GM18870 (cell line): ENCODE measurements around the gene SLC12A1.

ENCODE experiments used
- ATAC-seq: cut with Tn5 transposase; IDR thresholded peaks from one replicate; pipeline ENCODE4 v1.9.1; 2021; ENCODE audit warnings: moderate library complexity; ENCODE audit not compliant: unreplicated experiment

The SLC12A1 gene

DNA sequence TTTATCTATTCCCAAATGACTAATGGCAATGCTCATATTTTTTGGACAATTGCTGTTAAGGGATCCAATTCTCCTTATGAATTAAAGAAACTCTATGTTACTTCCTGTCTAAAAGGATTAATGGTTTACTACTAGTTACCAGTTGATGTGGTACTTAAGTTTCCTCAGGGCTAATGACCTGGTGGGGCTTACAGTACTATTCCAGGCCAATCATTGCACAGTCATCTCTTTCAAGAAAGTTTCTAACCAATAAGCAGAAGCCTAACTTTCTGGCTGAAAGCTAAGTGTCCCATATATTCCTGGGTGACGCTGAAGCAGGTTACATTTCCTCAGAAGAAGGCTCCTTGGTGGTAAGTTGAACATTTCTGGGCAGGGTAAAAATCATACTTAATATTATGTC is at the start of gene SLC12A1:
TSS of gene SLC12A1 (plus strand) at position 322 of the 400 bp plus-strand sequence. CDS start 1,418 bp downstream, outside the sequence.
- no peak for ATAC-seq

DNA sequence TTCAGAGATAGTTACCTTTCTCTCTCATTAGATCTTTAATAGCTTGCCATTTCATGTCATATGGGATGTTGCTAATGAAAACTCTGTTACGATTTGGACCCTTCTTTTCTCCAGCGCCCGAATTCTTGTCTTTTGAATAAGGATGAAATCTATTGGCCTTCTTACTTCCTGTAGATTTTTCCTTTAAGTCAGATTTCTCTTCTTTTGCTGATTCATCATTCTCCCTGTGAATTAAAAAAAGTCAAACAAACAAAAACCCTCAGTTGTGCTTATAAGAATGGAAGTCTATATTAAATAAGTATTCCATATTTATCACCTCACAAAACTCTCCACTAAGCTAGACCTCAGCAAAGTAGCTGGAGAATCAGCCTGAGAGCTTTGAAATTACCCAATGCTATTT is 37.5 kb upstream of the SLC12A1 start:
- ATAC-seq, result no peak

DNA sequence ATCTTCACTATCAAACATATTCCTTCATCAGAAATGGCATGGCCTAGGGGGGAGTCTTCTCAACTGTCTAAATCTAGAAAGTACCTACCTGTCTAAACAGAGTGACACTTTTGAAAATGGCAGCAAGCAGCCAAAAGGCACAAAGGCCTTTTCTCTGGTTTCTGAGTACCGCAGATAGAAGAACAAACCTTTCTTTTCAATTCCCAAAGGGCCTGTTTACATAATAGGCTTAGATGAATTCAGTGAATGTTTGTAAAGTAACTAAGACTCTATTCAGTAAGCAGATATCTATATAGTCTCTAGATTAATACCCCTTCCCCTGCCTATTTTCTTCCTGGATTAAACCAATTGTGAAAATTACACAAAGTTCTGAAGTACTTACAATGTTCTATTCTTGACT is 35.1 kb upstream of the SLC12A1 start:
- ATAC-seq, result no peak

DNA sequence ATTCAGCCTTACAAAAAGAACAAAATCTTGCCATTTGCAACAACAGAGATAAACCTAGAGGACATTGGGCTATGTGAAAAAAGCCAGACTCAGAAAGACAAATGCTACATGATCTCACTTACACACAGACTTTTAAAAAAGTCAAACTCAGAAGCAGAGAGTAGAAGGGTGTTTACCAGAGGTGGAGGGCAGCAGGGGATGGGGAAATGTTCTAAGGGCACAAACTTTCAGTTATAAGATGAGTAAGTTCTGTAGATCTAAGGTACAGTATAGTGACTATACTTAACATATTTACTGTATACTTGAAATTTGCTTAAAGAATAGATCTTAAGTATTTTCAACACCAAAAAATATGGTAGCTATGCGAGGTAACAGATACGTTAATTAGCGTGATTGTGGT is 31.0 kb upstream of the SLC12A1 start:
- peak; percentile 38 for ATAC-seq

DNA sequence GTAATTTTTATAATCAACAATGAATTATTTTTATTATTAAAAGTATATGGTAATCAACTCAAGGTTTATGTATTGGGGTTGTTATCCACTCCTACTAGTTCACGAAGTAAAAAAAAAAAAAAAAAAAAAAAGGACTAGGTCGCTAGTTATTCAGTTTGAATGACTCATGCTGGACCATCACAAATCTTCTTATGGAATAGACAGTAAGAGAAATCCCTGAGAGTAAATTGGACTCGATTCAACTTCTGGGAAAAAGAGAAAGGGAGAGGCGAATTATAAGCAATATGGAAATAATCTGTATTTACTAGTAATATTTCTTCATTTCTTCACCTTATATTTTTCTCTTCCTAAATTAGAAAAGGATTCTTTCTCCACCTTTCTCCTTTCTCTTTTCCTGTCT is 30.0 kb upstream of the SLC12A1 start:
- no peak for ATAC-seq

DNA sequence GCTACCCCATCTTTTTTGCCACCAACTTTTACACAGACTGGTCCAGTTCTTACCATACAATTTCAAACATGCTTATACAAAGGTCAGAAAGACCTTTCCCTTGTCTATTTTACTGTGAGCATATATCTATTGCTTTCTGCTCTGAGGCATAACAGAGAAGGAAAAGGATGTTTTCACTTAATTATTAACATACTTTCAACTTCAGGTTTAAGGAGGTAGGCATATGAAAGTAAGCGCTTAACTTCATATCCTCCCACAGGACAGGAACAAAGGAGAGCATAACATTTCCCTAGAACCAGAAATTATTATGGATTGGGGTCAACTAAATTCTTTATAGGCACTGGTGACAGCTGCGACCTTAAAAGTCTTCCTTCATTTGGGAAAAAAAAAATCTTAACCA is 29.1 kb upstream of the SLC12A1 start:
- ATAC-seq, result peak; percentile 43

DNA sequence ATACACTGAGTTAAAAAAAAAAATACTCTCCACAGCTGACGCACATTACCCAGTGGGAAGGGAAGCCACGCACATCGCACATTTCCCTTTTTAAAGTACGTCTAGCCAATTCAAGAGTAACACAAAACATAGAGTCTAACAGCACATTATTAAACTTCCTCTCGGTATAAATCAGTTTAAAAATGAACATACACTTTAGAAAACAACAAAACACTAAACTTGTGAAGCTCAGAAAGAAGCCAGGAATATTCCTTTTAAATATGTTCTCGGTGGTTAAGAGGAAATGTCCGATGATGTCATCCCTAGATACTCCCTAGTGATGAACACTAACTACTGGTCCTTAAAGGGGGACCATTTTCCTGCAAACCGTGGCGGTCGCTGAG is 28.7 kb upstream of the SLC12A1 start:
- ATAC-seq, result peak; percentile 66

DNA sequence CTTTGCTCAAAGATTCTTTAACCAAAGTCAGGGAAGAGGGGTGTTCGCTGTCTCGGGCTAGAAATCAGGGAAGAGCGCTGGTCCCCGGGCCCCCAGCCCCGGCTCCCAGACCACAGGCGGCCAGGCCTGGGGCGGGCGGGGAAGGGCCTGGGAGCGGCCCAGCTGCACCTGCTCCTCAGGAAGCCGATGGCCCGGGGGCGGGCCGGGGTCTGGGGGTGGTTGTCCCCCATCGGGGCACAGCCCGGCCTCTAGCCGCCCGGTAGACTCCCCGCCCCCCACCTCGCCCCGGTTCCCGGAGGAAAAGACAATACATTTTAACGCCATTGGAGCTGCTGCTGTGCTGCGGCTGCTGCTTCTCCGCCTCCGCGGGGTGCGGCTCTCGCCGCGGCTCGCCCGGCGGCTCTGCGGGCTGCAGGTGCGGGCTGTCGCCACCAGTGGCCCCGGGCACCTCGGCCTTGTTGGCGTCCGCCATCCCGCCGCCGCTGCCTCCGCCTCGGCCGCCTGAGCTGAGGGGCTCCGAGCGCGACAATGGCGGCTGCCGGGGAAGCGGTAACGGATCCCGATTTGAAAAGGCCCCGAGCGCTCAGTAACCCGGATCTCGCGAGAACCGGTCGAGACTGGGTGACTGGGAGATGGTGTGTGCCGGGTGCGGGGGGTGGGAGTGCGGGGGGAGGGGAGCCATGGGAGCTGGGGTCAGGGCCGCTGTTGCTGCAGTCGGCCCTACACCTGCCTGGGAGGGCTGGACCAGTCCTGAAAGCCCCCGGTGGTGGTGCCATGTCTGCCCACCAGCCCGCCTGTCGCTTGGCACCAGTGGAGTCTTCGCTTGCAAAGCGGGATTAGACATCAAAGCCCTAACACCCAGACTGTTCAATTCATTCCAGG is 28.1 kb upstream of the SLC12A1 start, which contains the start of gene MYEF2:
TSS of gene MYEF2 (minus strand) at position 530 of the 882 bp plus-strand sequence. CDS start at position 472, 58 bp downstream.
- ATAC-seq, result peak; percentile 41

DNA sequence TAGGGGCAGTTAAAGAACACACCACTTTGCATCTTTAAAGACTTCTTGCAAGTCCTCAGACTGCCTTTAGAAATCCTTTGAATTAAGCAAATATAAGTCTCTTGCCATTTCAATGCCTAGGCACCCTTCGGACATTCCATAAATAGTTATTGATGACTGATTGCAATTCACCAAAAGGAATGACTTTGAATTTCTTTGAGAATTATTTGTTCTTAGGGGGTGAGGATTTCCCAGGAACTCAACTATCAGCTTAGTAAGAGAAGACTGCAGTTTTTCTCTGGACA is 27.5 kb upstream of the SLC12A1 start:
- ATAC-seq, result no peak

DNA sequence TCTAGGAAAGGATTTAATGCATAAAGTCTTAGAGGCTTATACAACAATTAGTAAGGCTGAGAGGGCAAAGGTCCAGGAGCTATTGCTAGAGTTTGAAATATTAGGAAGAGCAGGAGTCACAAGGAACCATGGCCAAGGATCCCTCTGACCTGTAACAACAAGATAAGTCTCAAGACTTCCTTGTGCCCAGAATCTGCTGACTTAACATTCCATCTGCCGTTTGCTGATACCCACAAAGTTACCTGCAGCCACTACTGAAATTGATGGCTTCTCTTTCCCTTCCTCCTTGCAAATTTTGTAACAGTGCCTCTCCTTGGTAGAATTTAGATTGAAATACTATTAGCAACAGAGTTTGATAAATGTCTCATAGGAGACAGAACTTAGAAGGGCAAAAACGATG is 23.4 kb upstream of the SLC12A1 start:
- ATAC-seq, result no peak

DNA sequence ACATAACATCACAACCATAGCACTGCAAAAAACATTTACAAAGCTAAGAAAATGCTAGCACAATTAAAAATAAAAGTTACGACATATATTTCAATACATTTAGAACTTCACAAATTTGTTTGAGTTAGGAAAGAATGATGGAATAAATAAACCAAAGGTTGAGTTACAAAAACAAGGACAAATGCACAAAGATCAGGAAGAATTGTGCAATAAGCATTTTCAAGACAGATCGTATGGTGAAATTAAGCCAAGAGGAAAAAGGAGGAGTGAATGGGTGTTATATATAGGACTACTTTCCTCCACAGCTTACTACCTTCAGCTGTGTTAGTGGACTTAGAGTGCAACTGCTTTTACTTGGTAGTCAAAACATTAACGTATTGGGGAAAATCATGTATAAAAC is 20.6 kb upstream of the SLC12A1 start:
- ATAC-seq, result no peak

DNA sequence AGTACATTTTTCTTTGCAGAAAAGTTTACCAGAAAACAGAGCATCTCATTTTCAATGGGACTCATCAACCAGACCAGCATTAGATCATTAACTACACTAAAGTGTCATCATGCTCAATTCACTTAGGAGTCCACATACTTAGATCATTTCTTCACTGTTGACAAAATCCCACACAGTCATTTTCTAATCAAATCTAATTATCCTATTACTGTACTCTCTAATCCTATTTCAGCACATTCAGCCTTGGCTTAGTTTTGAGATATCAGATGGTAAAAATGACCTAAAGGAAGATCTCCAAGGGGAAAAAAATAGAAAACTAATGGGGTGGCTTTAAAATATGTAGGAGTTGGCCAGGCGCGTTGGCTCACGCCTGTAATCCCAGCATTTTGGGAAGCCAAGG is 19.8 kb upstream of the SLC12A1 start:
- ATAC-seq, result no peak

DNA sequence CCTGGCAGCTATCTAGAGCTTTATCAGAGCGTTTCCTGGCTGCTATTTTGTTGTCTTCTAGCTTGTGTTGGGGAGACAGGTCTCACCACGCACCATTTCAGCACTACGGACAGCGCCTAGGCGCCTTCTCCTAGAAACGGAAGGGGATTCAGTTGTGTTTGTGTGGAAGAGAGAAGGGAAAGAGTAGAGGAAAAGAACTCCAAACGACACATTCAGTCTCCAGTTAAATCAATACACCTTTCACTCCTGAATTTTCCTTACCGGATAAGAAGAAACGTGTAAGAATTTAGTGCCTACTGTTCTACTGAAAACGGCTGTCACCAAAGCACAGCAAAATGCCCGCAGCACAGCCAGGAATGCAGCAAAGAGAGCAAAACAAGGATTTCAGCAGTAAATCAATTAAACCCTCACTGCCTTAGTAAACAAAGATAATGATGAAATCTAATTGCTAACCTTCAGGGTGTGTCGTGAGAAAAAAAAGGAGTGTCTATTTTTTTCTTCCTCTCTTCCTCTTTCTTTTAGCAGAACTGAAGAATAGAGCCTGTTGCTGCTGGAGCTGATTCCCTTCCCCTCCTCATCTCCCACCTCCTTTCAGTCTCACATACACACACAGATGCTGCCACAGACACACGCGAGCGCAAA is 15.0 kb upstream of the SLC12A1 start:
- ATAC-seq, result no peak

DNA sequence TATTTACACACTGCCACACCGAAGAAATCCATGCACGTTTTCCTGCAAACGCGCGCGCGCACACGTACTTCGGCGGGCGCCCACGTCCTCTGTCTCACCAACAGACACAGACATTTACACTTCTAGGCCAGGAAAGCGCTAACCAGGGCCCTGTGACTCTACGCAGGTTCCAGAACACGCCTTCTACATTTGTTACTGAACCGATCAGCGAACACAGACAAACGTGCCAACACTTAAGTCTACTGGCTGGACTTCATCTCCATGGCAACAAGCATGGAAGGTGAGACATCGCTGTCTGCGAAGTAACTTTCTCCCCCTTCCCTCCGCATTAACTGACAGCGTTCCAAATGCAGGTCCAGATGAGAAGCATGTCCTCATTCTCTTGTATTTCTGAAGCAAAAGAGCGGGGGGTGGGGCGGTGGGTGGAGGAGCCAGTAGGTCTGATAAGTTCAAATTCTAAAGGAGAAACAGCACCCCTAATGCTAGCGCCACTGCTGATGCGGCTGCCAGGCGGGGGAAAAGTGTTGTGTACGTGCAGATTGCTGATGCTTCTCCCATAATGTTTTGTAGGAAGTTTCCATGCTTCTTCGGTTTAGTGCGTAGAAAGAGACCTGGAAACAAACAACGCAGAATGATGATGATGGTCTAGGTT is 14.4 kb upstream of the SLC12A1 start, which contains the start of gene CTXN2:
TSS of gene CTXN2 (plus strand) at position 92 of the 652 bp plus-strand sequence. CDS start 9,636 bp downstream, outside the sequence.
- ATAC-seq, result no peak

DNA sequence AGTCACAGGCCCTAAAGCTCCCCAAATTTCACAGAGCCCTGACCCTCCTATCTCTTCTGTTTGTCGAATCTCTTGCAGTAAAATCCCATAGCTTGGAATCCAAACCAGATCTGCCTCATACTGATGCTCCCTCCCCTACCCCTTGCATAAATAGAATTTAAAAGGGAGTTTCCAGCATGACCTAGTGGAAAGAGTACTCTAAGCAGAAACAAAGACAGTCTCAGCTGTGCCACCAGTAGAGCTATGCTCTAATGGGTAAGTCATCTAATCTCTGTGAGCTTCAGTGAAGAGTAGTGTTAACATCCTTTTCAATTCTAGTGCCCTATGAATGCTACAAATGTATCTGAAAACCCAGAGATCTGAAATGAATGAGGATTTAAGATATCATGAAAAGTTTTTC is 4.0 kb upstream of the SLC12A1 start:
- no peak for ATAC-seq

DNA sequence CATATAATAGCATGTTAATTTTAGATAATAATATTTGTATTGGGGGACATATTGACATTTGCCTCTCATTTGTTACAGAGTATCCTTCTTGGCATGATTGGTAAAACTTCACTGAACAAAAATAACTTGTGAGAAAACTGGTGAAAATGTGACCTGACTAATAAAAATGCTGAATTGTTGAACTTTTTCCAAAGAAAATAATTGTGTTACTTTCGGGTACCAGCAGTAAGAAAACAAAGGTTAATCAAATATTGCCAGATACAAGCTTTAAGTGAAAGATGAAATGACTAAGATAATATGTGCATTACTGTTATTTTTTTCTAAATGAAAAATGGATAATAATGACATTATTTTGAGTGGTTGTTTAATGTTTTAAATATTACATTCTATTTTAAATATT is 15.2 kb downstream of the SLC12A1 start:
- no peak for ATAC-seq

DNA sequence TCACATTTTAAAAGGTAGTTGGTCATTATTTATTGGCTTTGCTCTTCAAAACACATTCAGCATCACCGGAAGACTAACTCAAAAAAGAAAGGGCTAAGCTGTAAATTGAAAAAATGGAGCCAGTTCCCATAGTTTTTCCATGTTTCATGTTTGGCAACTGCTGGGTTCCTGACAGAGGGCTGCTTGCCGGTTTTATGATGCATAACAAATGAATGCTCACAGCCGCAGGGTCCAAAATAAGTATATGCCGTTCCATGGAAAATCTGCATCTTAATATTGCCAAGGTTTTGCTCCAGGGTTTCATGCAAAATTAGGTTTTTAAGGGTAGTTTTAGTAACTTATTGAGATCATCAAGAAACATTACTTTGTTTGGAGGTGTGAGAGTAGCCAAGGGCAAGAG is 15.8 kb downstream of the SLC12A1 start:
- ATAC-seq, result no peak

DNA sequence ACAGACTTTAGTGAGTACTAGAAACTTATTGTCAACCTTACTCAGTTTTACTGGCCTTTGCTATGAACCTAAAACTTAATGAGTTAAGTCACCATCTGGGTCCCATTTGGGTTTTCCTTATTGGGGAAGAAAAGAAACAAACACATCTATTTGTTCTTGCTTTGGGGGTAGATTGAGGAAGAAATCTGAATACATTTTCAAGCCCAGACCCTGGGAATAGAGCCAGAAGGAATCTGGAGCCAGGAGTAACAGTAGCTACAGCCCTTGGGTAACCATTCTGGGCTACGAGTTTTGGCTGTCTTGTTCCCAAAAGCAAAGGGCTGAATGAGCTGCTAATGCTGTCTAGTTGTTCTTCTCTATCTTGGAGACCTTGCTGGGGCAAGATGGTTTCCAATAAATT is 16.5 kb downstream of the SLC12A1 start:
- no peak for ATAC-seq

DNA sequence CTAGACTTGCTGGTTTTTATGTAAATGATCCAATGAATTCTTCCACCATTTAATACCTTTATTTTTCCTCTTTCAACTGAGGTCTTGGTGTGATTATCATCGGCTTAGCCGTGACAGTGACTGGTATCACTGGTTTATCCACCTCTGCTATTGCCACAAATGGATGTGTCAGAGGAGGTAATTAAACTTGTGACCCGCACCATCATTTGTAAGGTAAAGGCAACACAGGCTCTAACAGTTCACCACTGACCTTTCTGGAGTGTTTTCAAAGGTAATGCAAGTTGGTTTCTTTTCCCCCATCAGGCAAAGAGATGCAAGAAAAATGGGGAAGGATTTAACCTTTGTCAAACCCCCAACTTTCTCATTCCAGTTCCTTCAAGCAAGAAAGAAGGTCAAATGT is 19.7 kb downstream of the SLC12A1 start:
- ATAC-seq, result no peak

DNA sequence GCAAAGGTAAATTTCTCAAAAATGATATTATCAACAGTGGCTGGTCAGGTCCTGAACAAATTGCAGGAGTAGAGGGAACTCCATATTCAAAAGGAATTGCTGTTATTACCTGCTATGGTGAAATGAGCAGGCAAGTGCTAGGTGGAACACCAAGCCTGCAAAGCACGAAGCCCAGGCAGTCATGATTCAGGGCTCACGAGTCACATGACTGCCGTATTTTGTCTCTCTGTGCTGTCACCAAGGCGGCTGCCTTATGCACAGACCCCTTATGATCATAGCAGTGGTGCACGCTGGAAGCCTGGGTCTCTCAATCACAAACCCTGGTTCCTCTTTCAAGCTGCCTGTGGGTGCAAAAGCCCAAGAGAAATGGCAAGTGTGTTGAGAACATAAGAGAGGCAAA is 24.4 kb downstream of the SLC12A1 start:
- ATAC-seq, result no peak

DNA sequence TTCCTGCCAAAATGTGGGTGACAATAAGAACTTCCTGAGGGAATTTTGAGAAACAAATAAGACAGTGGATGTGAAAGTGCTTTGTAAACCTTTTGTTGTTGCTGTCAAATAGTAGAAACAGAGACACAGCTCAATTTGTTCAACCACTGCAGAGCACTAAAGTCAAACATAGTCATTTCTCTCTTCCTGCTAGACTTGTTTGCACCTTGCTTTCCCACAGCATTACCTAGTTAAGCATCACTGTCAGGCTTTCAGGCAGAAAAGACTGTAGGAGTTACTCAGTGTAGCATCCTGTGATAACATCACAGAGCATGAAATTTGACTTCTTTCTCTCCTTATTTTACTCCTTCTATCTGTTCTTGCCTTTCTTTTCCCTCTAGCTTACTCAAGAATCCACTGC is 27.1 kb downstream of the SLC12A1 start:
- no peak for ATAC-seq

DNA sequence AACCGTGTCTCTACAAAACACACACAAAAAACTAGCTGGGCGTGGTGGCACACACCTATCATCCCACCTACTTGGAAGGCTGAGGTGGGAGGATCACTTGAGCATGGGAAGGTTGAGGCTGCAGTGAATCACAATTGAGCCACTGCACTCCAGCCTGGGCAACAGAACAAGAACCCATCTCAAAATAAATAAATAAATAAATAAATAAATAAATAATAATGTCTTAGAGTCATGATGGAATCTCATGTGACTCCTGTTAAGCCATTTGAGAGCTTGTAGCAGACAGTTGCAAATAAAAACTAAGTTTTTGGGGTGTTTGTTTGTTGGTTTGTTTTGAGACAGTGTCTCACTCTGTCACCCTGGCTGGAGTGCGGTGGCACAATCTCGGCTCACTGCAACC is 33.2 kb downstream of the SLC12A1 start:
- no peak for ATAC-seq
